TTC549 (cell line): ENCODE data around the gene ZSCAN32.

ENCODE experiments used
- FAIRE-seq: peaks from 2 replicates; lab custom pipeline; 2012; peaks lifted over from hg19 to GRCh38; lab: Jason Lieb, UNC

The ZSCAN32 gene

DNA sequence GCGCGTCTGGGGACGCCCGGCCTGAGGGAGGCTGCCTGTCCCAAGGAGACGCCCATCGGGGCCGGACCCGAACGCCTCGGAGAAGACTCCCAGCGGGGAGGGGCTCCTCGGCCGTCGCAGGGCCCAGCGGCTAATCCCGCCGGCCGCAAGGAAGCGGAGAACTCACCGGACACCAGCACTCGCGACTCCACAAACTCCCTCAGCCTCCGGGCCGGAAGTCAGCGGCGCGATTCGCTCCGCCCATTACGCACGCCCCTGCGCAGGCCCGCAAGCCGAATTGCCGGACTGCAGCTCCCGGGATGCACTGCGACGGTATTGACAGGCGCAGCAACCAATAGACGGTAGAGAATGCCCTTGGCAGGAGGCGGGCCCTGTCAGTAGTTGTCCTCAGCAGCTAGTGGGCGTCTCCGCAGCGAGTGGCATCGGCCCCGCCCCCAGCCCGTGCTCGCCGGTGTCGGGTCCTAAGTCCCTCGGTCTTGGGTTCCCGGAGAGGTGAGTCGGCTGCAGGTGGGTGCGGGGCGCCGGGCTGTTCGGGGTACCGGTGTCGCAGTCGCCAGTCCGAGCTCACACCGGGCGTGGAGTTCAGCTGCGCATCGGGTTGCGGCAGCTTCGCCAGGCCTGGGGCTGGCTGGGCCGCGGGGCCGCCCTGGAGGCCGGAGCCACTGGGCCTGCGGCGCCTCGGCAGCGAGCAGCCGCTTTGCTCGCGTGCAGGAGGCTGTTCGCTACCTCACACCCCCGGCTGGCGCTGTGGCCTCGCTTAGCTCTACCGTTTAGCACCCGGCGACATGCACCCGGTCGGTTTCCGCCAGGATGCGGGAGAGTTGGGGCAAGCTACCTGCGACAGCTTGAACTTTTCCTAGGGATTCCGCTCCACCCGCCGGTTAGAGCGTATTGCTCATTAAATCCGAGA lies at the start of gene ZSCAN32, which contains the start of gene ZNF174:
TSS of gene ZSCAN32 (minus strand) at position 226 of the 910 bp plus-strand sequence. CDS start 3,447 bp downstream, outside the sequence.
TSS of gene ZNF174 (plus strand) at position 437 of the 910 bp plus-strand sequence. CDS start 790 bp downstream, outside the sequence.
- peak; percentile 49 for FAIRE-seq

DNA sequence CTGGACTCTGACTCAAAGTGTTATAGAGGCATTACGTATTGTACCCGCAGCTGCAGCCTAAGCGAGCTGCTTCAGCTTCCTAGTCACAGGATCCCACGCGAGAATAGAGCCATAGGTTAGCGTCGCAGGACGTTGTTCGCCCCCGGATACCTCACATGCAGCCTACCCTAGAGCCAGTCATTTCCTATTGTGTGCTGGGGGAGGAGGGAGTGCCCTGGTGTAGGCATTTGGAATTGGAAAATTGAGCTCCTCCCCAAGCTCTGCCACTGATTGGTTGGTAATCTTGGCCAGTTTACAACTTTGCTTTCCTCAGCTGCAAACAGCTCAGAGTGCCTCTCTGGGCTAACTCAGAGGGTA lies 43.2 kb upstream of the ZSCAN32 start:
- no peak for FAIRE-seq

DNA sequence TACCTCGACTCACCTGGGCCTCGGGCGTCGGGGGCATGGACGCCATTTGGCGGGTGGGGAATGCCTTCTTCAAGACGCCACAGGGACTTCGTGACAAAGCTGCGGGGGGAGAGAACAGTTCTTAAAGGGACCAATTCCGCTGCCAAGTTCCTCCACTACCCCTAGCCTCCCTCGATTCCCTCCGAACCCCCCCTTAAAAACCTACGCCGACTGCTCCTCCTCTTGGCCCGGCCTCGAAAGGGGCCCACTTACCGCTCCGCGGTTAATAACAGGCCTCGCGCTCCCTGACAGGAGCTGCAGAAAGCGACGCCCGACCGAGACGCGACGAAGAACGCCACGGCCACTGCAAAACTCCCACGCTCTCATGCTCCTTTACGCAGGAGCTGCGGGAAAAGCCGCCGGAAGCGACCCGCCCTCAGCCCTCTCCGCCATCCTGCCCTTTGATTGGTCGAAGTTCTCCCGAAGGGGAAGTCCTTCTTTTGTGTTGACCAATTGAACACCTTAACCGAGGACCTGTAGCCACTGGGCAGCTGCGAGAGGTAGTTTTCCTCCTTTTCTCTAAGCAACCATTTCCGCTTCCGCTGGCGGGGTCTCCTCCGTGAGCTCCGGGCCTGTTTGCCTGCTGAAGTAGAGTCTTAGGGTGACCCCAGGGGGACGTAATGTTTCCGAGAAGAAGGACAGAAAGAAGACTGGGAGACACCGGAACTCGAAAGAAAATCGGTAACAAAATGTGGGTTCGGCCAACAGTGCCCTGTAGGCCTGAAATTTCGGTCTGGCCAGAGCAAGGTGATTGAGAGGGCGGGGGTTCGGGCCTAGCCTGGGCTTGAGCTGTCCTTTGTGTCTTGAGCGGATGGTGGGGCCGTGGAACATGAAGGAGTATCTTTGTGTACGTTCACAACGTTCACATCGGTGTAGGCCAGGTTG lies 42.6 kb upstream of the ZSCAN32 start, which contains the start of the genes NAA60 and ZNF597:
TSS of gene NAA60 (plus strand) at position 573 of the 924 bp plus-strand sequence. CDS start 32,548 bp downstream, outside the sequence.
TSS of gene ZNF597 (minus strand) at position 397 of the 924 bp plus-strand sequence. CDS start at position 46, 351 bp downstream.
- FAIRE-seq: peak; percentile 46

DNA sequence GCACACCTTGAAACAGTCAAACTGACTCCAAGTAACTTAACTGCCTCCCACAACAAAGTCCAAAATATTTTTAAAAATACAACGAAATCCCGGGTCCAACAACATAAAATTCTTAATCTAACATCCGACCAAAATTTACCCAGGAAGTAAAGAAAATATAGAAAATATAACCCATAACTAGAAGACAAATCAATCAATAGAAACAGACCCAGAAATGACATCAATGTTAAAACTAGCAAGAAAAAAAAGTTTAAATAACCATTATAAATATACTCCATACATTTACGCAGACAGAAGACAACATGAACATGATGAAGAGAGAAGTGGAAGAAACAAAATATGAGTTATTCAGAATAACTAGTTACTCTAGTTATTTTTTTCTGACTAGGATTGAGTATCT lies 38.8 kb upstream of the ZSCAN32 start:
- no peak for FAIRE-seq

DNA sequence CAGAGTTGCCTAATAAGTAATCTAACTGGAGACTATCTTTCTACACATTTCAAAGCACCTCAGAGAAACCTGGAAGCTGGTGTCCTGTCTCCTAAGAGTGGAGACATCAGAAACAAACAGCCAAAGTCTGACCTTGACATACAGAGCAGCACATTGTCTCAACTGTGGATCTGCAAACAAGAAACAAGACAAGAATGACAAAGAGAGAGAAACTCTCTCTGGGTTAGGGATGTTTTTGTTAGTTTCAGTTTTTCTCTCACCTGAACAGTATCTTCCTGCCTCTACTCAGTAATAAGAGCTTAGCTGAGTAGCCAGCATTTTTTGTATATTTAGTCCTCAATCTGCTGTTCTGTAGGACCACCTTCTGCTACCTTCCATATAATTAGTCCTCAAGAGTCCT lies 33.6 kb upstream of the ZSCAN32 start:
- FAIRE-seq: no peak

DNA sequence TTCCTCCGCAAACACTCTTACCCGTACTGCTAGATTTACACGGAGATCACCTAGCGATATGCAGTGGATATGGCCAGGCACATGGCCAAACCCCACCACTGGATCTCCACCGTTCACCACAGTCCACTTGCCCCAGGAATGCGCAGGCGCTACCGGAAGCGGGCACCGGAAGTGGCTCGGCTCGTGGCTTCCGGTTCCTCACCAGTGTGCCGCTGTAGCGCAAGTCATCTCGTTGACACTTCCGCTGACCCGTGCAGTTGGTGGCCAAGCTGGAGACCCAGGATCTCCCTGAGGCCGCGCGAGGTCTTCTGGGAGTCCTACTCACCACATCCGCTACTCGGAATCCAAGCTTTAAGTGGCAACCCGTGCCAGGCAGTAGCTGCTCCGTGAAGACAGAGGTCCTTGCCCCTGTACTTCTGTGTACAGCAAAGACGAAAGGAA lies 31.0 kb upstream of the ZSCAN32 start:
- FAIRE-seq: no peak

DNA sequence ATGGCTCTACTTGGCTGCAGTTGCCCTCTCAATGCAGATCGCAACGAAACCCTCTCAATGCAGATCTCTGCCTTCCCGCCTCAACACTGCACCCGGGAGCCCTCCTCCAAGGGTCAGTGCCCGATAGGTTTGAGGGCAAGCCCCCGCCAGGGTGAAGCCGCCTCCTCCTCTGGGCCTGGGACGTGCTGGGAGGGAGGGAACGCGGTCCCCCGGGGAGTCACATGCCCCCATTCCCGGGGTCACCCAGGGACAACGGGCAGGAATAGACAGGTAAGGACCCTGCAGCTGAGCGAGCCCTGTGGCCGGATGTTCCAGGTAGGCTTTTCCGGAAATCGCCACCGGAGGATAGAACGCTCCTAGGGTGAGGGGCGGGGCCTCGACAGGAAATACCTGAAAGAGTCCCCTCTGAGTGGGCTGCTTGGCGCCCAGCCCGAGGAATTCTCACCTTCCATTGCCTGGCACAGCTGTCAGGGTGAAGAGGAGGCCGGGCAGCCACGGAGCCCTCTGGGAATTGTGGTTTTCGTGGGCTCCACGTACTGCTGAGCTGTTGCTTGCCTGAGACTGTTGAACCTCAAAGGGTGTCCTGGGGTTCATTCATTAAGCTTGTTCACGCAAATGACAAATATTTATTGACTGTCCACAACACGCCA lies 13.1 kb upstream of the ZSCAN32 start:
- FAIRE-seq: no peak

DNA sequence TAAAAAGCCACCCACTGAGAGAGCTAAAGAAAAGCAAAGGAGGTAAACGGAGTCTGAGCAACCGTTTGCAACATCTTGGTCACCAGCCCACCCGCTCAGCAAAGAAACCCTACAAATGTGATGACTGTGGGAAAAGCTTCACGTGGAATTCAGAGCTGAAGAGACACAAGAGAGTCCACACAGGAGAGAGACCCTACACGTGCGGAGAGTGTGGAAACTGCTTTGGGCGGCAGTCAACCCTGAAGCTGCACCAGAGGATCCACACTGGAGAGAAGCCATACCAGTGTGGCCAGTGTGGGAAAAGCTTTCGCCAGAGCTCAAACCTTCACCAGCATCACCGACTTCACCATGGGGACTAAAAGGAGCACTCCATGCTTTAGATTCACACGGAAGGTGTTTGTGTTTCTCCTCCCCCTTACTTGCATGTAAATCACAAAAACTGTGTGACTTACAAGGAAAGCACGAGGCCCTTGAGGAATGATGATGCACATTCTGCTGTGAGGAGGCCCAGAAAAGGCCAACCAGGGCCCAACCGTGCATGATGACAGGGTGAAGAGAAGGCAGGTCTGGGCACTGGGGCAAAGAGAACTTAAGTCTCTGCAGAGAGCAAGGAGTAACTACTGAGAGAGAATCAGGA lies 7.9 kb upstream of the ZSCAN32 start:
- no peak for FAIRE-seq

DNA sequence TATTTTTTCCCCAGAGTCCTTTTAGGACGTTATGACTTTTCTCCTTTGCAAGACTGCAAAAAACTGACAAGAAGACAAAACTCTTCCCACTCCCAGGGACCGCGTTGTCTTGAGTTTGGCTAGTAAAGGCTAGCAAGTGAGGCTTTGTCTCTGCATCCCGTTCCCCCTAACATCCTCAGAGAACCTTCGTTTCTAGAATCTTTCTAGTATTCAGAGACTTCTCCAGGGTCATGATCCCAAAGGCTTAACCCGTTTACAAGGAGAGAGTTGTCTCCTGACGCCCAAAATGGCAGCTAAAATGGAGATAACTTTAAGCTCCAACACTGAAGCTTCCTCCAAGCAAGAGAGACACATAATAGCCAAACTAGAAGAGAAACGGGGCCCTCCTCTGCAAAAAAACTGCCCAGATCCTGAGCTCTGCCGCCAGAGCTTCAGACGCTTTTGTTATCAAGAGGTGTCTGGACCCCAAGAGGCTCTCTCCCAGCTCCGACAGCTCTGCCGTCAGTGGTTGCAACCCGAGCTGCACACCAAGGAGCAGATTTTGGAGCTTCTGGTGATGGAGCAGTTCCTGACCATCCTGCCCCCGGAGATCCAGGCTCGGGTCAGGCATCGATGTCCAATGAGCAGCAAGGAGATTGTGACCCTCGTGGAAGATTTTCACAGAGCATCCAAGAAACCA lies 1.1 kb upstream of the ZSCAN32 start:
- no peak for FAIRE-seq

DNA sequence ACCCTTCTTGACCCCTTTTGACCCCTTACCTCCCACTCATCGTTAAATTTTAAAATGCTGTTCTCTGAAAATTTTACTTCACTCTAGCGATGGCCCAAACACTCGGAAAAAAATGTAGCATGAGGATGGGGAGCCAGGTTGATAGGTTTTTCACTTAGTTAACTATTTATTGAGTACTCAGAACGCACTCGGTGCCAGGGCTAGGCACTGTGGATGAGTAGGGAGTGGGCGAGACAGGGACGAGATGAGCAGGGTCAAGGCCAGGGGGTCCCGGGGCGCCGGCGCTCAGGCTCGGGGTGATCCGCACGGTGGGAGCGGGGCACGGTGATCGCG lies 392 bp downstream of the ZSCAN32 start:
- no peak for FAIRE-seq

DNA sequence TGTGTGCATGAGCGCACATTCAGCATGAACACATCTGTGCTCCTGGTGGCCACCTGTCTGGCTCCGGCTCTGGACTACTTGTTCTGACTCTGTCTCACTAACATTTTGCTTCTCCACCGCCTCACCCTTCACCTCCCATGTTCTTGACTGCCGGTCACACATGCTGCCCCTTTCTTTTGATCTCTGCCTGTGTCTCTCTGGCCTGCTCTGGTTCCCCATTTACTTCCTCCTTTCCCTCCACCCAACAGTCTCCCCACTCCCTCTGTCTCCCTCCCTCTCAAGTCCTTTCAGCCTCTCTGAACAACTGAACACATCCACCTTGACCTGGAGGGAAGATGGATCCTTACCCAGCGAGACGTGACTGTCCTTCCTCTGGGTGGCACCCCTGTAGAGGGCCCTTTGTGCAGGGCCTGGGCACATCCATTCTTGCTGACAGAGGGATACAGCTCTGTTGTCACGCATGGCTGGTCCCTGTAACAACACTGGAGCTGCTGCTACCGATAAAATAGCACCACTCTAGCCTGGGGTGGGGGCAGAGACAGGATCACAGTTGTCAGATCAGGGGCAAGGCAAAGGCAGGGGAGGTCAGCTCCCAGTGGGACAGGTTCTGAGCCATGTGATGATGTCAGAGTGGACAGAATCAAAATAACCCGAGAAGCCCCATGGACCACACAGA lies 11.0 kb downstream of the ZSCAN32 start:
- no peak for FAIRE-seq

DNA sequence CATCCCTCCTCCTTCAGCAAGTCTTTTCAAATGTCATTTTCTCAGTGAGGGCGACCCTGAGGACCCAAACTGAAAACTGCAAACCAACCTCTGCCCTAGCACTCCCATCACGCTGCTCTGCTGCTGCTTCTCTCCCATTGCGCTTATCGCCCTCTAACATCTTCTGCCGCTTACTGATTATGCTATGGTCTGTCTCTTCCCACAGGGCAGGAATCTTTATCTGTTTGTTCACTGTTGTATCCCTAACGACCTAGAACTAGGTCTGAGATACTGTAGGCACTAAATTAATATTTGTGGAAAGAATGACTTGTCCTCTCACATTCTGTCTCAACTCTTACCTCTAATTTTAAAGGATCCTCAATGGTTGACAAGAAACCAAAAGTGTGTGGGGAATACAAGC lies 12.5 kb downstream of the ZSCAN32 start:
- FAIRE-seq: no peak

DNA sequence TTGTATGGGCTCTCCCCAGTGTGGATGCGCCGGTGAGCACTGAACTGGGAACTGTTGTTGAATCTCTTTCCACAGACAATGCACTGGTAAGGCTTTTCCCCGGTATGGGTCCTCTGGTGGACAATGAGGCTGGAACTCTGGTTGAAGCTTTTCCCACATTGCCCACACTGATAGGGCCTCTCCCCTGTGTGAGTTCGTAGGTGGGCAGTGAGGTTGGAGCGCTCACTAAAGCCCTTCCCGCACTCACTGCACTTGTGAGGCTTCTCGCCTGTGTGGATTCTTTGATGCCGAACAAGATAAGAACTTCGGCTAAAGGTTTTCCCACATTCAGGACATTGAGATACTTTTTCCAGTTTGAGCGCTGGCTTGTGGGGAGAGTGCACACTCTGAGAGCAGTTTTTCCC lies 17.8 kb downstream of the ZSCAN32 start:
- FAIRE-seq: no peak

DNA sequence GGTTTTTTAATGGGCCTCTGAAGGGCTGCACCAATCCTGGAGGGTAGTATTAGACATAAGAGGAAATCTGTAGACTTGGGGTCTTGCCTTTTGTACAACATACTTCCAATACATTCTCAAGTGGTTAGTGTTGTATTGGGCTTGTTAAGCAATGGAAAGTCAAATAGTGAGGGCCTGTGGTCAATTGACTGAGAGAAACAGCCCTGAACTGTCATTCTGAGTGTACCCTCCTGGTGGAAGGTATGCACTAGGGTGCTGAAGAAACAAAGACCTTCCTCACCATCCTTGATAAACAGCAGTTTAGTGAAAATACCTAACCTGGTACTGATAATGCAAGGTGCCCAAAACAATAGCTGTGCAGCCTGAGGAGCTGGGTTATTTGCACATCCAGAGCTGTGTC lies 22.9 kb downstream of the ZSCAN32 start:
- no peak for FAIRE-seq

DNA sequence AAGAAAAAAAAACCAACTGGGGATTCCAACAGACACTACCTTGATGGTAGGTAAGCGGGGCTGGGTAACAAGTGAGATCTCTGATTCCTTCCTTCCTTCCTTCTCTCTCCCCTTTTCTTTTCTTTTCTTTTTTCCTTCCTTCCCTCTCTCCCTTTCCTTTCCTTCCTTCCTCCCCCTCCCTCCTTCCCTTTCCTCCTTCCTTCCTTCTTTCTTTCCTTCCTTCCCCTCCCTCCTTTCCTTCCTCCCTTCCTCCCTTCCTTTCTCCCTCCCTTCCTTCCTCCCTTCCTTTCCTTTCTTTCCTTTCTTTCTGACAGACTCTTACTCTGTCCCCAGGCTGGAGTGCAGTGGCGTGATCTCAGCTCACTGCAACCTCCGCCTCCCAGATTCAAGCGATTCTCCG lies 25.1 kb downstream of the ZSCAN32 start:
- FAIRE-seq: no peak

DNA sequence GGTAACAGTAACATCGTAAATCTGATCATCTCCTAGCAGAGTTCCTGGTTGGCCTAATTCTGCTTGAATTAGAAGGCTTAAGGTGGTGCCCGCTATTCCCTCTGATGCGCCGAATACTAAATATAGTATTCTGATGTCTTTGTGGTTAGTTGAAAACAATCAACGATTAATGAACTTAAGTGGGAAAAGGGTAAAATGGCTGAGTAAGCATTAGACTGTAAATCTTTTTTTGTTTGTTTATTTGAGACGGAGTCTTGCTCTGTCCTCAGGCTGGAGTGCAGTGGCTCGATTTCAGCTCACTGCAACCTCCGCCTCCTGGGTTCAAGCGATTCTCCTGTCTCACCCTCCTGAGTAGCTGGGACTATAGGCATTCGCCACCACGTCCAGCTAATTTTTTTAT lies 31.7 kb downstream of the ZSCAN32 start:
- no peak for FAIRE-seq

DNA sequence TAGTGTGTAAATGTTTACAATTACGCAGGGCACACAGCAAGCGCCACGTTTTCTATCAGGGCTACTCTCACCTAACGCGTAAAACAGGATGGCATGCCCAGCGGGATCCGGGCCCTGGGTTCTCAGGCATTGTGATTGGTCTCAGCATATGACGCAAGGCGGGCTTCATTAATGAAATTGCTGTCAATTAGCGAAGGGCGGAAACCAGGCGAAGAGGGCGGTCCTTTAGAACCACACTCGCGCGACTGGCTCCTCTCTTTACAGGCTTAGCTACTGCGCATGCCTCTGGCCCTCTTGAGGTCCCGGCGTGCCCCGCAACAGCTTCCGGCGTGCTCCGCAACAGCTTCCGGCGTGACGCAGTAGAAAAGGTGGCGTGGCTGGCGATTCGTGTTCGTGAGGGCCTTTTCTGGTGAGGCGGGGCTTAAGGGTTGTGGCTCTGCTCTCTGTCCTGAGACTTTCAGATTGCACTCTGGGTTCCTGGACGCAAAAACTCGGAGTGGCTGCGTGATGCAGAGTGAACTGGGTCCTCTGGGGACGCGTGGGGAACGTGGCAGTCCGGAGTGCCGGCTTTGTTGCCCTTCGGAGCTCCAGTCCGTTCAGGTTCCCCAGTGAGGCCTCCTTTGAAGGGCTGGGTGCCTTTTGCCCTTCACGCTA lies 35.9 kb downstream of the ZSCAN32 start:
- FAIRE-seq: peak; percentile 82

DNA sequence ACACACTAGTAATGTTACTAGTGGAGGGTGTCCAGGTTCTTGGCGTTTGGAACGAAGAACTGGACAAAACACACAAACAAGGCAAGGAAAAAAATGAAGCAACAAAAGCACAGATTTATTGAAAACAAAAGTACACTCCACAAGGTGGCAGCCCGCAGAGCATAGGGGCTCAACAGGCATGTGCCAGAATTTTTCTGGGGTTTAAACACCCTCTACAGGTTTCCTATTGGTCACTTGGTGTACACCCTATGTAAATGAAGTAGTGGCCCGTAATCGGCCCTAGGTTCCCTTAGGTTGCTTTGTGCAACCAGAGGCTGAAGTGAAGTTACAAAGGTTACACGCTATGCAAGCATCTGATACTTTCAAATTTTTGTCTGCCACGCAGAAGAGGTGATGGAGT lies 37.0 kb downstream of the ZSCAN32 start:
- FAIRE-seq: no peak

DNA sequence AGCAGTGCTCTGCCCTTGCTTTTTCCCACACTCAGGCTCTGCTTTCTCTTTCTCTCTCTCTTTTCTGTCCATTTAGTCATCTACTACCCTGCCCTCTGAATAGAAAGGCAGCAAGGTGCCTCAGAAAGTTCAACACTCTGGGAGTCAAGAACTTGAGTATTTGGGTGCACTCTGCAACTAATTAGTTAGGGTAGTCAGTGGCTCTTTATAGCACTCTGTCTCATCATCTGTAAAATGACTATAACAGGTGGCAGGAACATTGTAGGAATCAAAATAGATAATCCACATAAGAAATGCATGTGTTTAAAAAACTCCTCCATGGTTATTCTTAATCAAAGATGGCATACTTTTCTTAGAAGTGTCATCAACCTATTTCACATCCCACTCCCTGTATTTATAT lies 37.9 kb downstream of the ZSCAN32 start:
- no peak for FAIRE-seq

DNA sequence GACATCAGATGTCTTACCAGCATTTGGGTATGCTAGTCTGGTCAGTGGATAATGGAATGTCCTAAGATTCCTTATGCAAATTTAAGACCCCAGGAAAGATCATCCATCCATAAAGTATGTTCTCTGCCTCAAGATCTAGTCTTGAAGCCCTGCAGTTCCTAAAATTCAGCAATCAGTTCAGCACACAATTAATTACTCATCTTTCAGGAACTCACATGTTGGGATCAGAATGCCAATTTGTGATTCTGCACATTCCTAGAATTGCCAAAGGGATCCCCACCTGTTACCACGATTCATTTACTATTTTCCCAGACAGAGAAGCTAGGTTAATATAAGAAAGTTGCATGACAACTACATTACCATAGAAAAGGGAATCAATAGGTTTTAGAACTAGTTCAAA lies 41.9 kb downstream of the ZSCAN32 start:
- FAIRE-seq: no peak
